SK-N-SH (cell line): ENCODE measurements around the gene GALNT14. TPM values are rescaled to one million over a fixed set of nuclear protein-coding genes. Genes with fewer than 3 reads are reported as not detected.
"Not testable (repeated sequence)": the region's sequence is repeated elsewhere in the genome, so short reads cannot be mapped to it uniquely, and the experiment has no call there.

Source experiments
- CTCF ChIA-PET: fragments of 300-600, 350-600 bp; formaldehyde crosslinking; extraction: SDS; loops from one replicate; lab custom pipeline; 2021; lab: Yijun Ruan, JAX
- POLR2A ChIA-PET: fragments of 350-600 bp; sonication (Branson Sonifier 250); formaldehyde crosslinking; extraction: SDS; loops from one replicate; lab custom pipeline; 2020; ENCODE audit warnings: antibody characterized with exemption, inconsistent platforms; lab: Yijun Ruan, JAX
- DNase-seq: peaks from one replicate; pipeline ENCODE4 v3.0.0; 2012
- H2AFZ ChIP-seq: fragments of 200-600 bp; sonication (generic); 2 replicates; pipeline ENCODE4 v1.8.1; 2016; ENCODE audit warnings: antibody characterized with exemption, mild to moderate bottlenecking, low read depth
- H3F3A ChIP-seq: fragments of 200-600 bp; sonication (generic); replicated peaks from 2 replicates; pipeline ENCODE3; 2016; ENCODE audit warnings: antibody characterized with exemption, mild to moderate bottlenecking; ENCODE audit not compliant: insufficient read depth
- H3K27ac ChIP-seq, 2 experiments: fragments of 200-500 bp in 1 of 2; fragments of 200-600 bp in 1 of 2; sonication (Bioruptor generic) in 1 of 2; sonication (generic), shearing (Covaris generic) in 1 of 2; 2 replicates each; pipeline versions ENCODE4 v1.5.1 to v1.6.1; 2014 to 2016; ENCODE audit warnings: low read depth in 2 of 2, inconsistent platforms in 1 of 2, low read length in 1 of 2, mild to moderate bottlenecking in 1 of 2, mixed read lengths in 1 of 2
- H3K27me3 ChIP-seq: fragments of 200-600 bp; sonication (generic), shearing (Covaris generic); 2 replicates; pipeline ENCODE4 v1.6.1; 2016; ENCODE audit warnings: mixed run types; ENCODE audit not compliant: insufficient read depth
- H3K36me3 ChIP-seq, 2 experiments: fragments of 200-500 bp in 1 of 2; fragments of 200-600 bp in 1 of 2; sonication (Bioruptor generic) in 1 of 2; sonication (generic) in 1 of 2; replicated peaks in 1 of 2; 2 replicates each; pipeline versions ENCODE3 to v1.5.1; 2014 to 2016; ENCODE audit warnings: low read length in 1 of 2, mild to moderate bottlenecking in 1 of 2; ENCODE audit not compliant: insufficient read depth in 2 of 2, control insufficient read depth in 1 of 2
- H3K4me1 ChIP-seq, 2 experiments: fragments of 200-500 bp in 1 of 2; fragments of 200-600 bp in 1 of 2; sonication (Bioruptor generic) in 1 of 2; sonication (generic), shearing (Covaris generic) in 1 of 2; 2 replicates each; pipeline versions ENCODE4 v1.5.1 to v1.6.1; 2014 to 2016; ENCODE audit warnings: low read depth in 1 of 2, low read length in 1 of 2, mixed run types in 1 of 2; ENCODE audit not compliant: insufficient read depth in 2 of 2, control insufficient read depth in 1 of 2
- H3K4me2 ChIP-seq: fragments of 200-600 bp; sonication (generic), shearing (Covaris generic); 2 replicates; pipeline ENCODE4 v1.6.1; 2017; ENCODE audit warnings: mixed run types
- H3K4me3 ChIP-seq, 2 experiments: fragments of 200-500 bp in 1 of 2; fragments of 200-600 bp in 1 of 2; sonication (Bioruptor generic) in 1 of 2; sonication (generic), shearing (Covaris generic) in 1 of 2; 2 replicates each; pipeline versions ENCODE4 v1.5.1 to v1.8.1; 2014 to 2016; ENCODE audit warnings: low read depth in 2 of 2, inconsistent platforms in 1 of 2, low read length in 1 of 2, mild to moderate bottlenecking in 1 of 2, mixed read lengths in 1 of 2, moderate library complexity in 1 of 2
- H3K79me2 ChIP-seq: fragments of 200-600 bp; sonication (generic); 2 replicates; pipeline ENCODE4 v1.8.1; 2017; ENCODE audit warnings: mild to moderate bottlenecking; ENCODE audit not compliant: insufficient read depth
- H3K9ac ChIP-seq: fragments of 200-600 bp; sonication (generic); 2 replicates; pipeline ENCODE4 v1.6.1; 2017; ENCODE audit warnings: mixed run types
- H3K9me2 ChIP-seq: fragments of 200-600 bp; sonication (generic); 2 replicates; pipeline ENCODE4 v1.6.1; 2017; ENCODE audit warnings: mixed run types
- H3K9me3 ChIP-seq: fragments of 200-600 bp; sonication (generic); 2 replicates; pipeline ENCODE4 v1.6.1; 2017; ENCODE audit warnings: mixed run types, mild to moderate bottlenecking, moderate library complexity
- H4K20me1 ChIP-seq: fragments of 200-600 bp; sonication (generic); 2 replicates; pipeline ENCODE4 v1.6.1; 2017; ENCODE audit warnings: mild to moderate bottlenecking, mixed run types; ENCODE audit not compliant: insufficient read depth
- CHD2 ChIP-seq: fragments of 150-350 bp; IDR thresholded peaks from 2 replicates; pipeline ENCODE4 v1.6.1; 2018; ENCODE audit warnings: low read length; ENCODE audit not compliant: partially characterized antibody
- EP300 ChIP-seq, 2 experiments: IDR thresholded peaks; 2 replicates each; pipeline versions ENCODE4 v1.4.0 to v1.6.1; 2012; ENCODE audit warnings: borderline replicate concordance in 1 of 2, low read depth in 1 of 2, low read length in 1 of 2
- POLR2AphosphoS5 ChIP-seq: IDR thresholded peaks from 2 replicates; pipeline ENCODE4 v1.6.1; 2012; ENCODE audit warnings: low read depth, low read length
- RAD21 ChIP-seq: IDR thresholded peaks from 2 replicates; pipeline ENCODE4 v1.6.1; 2012; ENCODE audit warnings: mild to moderate bottlenecking, low read length
- RCOR1 ChIP-seq: fragments of 150-350 bp; IDR thresholded peaks from 2 replicates; pipeline ENCODE4 v1.6.1; 2017; ENCODE audit warnings: antibody characterized with exemption, low read length
- YY1 ChIP-seq: IDR thresholded peaks from 2 replicates; pipeline ENCODE4 v1.4.0; 2012; ENCODE audit warnings: low read depth, mild to moderate bottlenecking
- WGBS: methylation state at CpG from one replicate; pipeline ENCODE4 v1.1.6; 2017; ENCODE audit warnings: low lambda C conversion rate; 5-methylcytosine and 5-hydroxymethylcytosine counted together
- polyA plus RNA-seq, 3 experiments: library from polyadenylated mRNA; depleted of rRNA; stranded (reverse); fragments of >200 nt; gene quantifications; 2 replicates each; pipeline ENCODE4 v1.2.3, GENCODE V29; 2012
- TF ChIP-seq, protein P1 (sequence below): IDR thresholded peaks from 2 replicates; pipeline ENCODE4 v1.6.1; 2012; ENCODE audit warnings: mild to moderate bottlenecking, low read depth, low read length, moderate library complexity
- TF ChIP-seq, protein P2 (sequence below): fragments of 150-350 bp; IDR thresholded peaks from 2 replicates; pipeline ENCODE4 v1.6.1; 2016; ENCODE audit warnings: mild to moderate bottlenecking, low read depth, low read length
- TF ChIP-seq, protein P3 (sequence below): fragments of 150-350 bp; IDR thresholded peaks from 2 replicates; pipeline ENCODE4 v1.6.1; 2017; ENCODE audit warnings: antibody characterized with exemption, low read length, low read depth, borderline replicate concordance
- TF ChIP-seq, protein P4 (sequence below): fragments of 200-600 bp; sonication (generic); IDR thresholded peaks from 2 replicates; pipeline ENCODE4 v1.6.1; 2017; ENCODE audit warnings: antibody characterized with exemption, mild to moderate bottlenecking, moderate library complexity

Gene GALNT14
- polyA plus RNA-seq, 1 of the 3 experiments (the other 2 are of a cell fraction), result 1.6 TPM

DNA sequence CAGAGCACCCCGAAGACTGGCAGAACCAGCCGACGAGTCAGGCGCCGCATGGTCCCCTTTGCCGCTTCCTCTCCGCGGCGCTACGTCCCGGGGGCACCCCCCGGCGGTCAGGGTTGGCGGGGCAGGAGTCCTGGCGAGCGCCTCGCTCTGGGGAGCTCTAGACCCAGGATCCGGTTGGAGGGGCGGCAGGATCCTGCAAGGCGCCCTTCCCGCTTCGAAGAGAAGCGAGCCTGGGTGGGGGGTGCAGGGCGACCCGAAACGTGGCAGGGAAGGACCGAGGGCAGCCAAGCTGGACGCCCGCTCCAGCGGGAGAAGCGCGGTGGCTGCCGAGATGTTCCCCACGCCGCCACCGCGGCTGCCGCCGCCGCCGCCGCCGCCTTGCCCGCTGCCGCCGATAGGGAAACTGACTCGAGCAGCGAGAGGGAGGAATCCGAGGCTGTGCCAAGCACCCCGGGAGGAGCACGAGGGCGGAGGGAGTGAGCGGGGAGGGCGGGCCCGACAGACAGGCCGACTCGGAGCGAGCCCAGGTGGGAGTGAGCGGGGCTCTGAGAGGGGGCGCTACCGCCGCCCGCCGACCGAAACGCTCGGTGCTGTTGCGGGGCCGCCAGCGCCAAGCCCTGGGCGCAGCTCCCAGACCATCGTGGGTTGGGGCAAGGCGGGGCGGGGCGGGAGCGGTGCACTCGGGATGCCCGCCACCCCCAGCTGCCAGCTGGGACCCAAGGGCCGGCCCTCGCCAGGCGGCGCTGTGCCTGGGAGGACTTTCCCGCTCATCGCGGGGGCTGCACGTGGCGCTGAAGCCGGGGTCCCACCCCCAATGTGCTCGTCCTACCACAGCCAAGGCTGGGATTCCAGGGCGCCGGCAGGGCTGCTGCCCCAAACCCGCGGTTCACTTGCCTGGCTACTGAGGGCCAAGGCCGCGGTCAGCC lies at the start of gene GALNT14 (continued):
- TF ChIP-seq, protein P1, sequence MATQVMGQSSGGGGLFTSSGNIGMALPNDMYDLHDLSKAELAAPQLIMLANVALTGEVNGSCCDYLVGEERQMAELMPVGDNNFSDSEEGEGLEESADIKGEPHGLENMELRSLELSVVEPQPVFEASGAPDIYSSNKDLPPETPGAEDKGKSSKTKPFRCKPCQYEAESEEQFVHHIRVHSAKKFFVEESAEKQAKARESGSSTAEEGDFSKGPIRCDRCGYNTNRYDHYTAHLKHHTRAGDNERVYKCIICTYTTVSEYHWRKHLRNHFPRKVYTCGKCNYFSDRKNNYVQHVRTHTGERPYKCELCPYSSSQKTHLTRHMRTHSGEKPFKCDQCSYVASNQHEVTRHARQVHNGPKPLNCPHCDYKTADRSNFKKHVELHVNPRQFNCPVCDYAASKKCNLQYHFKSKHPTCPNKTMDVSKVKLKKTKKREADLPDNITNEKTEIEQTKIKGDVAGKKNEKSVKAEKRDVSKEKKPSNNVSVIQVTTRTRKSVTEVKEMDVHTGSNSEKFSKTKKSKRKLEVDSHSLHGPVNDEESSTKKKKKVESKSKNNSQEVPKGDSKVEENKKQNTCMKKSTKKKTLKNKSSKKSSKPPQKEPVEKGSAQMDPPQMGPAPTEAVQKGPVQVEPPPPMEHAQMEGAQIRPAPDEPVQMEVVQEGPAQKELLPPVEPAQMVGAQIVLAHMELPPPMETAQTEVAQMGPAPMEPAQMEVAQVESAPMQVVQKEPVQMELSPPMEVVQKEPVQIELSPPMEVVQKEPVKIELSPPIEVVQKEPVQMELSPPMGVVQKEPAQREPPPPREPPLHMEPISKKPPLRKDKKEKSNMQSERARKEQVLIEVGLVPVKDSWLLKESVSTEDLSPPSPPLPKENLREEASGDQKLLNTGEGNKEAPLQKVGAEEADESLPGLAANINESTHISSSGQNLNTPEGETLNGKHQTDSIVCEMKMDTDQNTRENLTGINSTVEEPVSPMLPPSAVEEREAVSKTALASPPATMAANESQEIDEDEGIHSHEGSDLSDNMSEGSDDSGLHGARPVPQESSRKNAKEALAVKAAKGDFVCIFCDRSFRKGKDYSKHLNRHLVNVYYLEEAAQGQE, result no peak
- TF ChIP-seq RCOR1 (no peak), POLR2AphosphoS5 (no peak), EP300 (IDR thresholded peaks at IDR 0.05; ENCODE audit: borderline replicate concordance in 1 of 2, low read depth in 1 of 2, low read length in 1 of 2) (peak in 1 of 2 experiments; percentile 16; a peak in 1 of 4 replicates), CHD2 (no peak)
- TF ChIP-seq, protein P2, sequence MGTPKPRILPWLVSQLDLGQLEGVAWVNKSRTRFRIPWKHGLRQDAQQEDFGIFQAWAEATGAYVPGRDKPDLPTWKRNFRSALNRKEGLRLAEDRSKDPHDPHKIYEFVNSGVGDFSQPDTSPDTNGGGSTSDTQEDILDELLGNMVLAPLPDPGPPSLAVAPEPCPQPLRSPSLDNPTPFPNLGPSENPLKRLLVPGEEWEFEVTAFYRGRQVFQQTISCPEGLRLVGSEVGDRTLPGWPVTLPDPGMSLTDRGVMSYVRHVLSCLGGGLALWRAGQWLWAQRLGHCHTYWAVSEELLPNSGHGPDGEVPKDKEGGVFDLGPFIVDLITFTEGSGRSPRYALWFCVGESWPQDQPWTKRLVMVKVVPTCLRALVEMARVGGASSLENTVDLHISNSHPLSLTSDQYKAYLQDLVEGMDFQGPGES, result no peak
- TF ChIP-seq, protein P3, sequence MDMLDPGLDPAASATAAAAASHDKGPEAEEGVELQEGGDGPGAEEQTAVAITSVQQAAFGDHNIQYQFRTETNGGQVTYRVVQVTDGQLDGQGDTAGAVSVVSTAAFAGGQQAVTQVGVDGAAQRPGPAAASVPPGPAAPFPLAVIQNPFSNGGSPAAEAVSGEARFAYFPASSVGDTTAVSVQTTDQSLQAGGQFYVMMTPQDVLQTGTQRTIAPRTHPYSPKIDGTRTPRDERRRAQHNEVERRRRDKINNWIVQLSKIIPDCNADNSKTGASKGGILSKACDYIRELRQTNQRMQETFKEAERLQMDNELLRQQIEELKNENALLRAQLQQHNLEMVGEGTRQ, result no peak
- TF ChIP-seq, protein P4, sequence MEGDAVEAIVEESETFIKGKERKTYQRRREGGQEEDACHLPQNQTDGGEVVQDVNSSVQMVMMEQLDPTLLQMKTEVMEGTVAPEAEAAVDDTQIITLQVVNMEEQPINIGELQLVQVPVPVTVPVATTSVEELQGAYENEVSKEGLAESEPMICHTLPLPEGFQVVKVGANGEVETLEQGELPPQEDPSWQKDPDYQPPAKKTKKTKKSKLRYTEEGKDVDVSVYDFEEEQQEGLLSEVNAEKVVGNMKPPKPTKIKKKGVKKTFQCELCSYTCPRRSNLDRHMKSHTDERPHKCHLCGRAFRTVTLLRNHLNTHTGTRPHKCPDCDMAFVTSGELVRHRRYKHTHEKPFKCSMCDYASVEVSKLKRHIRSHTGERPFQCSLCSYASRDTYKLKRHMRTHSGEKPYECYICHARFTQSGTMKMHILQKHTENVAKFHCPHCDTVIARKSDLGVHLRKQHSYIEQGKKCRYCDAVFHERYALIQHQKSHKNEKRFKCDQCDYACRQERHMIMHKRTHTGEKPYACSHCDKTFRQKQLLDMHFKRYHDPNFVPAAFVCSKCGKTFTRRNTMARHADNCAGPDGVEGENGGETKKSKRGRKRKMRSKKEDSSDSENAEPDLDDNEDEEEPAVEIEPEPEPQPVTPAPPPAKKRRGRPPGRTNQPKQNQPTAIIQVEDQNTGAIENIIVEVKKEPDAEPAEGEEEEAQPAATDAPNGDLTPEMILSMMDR, result peak; percentile 52

DNA sequence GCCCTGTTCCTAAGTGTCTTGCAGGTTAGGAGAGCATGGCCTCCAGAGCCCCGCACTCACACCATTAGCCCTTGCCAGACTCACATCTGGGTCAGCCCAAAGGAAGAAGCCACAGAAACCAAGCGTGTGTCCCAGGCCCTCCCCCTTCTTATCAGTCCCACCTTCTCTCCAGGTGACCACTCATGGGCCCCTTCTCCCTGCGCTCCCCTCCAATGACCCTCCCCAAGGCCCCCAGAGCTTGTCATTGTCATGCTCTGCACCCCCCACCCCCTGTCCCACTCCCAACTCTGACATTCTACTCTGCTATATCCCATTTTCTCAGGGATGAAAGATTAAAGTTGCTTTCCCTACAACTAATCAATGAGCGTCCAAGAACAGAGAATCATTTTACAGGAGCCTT lies 48.9 kb upstream of the GALNT14 start:
- no peak overlapping the region for H2AFZ ChIP-seq

DNA sequence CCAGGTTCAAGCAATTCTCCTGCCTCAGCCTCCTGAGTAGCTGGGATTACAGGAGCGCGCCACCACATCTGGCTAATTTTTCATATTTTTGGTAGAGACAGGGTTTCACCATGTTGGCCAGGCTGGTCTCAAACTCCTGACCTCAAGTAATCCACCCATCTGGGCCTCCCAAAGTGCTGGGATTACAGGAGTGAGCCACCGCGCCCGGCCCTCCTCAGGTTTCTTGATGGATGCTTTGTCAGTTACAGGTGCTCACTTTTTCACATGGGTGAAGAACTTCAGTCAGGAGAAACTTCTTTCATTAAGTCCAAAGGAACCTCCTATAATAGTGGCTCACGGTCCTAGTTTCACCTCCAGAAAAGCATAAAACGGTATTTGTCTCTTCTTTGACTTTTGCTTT lies 45.7 kb upstream of the GALNT14 start:
- DNase-seq, H3K9me3 ChIP-seq, H3K9ac ChIP-seq, POLR2A ChIA-PET, H3K4me1 ChIP-seq, H2AFZ ChIP-seq, H3K9me2 ChIP-seq, H3F3A ChIP-seq, H4K20me1 ChIP-seq, H3K4me3 ChIP-seq, H3K27ac ChIP-seq, H3K79me2 ChIP-seq, H3K4me2 ChIP-seq, H3K36me3 ChIP-seq, H3K27me3 ChIP-seq: not testable (repeated sequence)
- 61% methylated on average over 7 of the region's 7 CpGs for WGBS
- CTCF ChIA-PET, result interaction anchor here (1.1 to 1.4 kb wide), 2 partner anchors 473 to 1019 kb away, joined by 4 to 5 read pairs; no protein-coding TSS in a partner anchor

More for the DNA sequence above, 48.9 kb upstream of the GALNT14 start:
- H3K9me3 ChIP-seq, result no peaks in the 10 kb centered on the region
- H3K27me3 ChIP-seq, result no peaks in the 10 kb centered on the region
- TF ChIP-seq YY1 (no peak), RAD21 (no peak)
- no peaks in the 10 kb centered on the region for H3K36me3 ChIP-seq
- DNase-seq, result no peak
- 55% methylated on average over 4 of the region's 4 CpGs for WGBS
- ChIA-PET POLR2A (no interaction called here), CTCF (interaction anchor here (0.5 to 2.1 kb wide), 3 partner anchors 17 to 185 kb away, joined by 3 to 14 read pairs (median 5); no protein-coding TSS in a partner anchor)
- H3K4me2 ChIP-seq, result no peak overlapping the region
- H3K27ac ChIP-seq, result no peak overlapping the region
- no peaks in the 10 kb centered on the region for H3K79me2 ChIP-seq
- no peaks in the 10 kb centered on the region for H4K20me1 ChIP-seq
- H3F3A ChIP-seq, result no peaks in the 10 kb centered on the region
- H3K9ac ChIP-seq, result no peak overlapping the region
- H3K4me1 ChIP-seq, result no peaks in the 10 kb centered on the region
- H3K4me3 ChIP-seq, result no peak overlapping the region
- H3K9me2 ChIP-seq, result no peaks in the 10 kb centered on the region
